Panc1 (cell line): ENCODE measurements around the gene GDF2. TPM values are rescaled to one million over a fixed set of nuclear protein-coding genes. Genes with fewer than 3 reads are reported as not detected.
A peak's percentile ranks its signal among the peaks of the same experiment; 100 is the strongest.

Experiments used
- ATAC-seq: fragments of 200-7000 bp; cut with Tn5 transposase; 2 replicates; pipeline ENCODE4 v1.9.1; 2020; ENCODE audit warnings: mild to moderate bottlenecking, moderate library complexity
- BruUV-seq: library from RNA; stranded (reverse); fragments of 400-500 nt; replicated peaks from 2 replicates; lab custom pipeline; 2021; lab: Mats Ljungman, UMichigan
- CTCF ChIA-PET: fragments of 300-600 bp; sonication (Branson Sonifier 250); formaldehyde crosslinking; loops from one replicate; lab custom pipeline; 2022; ENCODE audit warnings: antibody characterized with exemption; lab: Charles Lee
- POLR2A ChIA-PET: fragments of 300-600 bp; sonication (Branson Sonifier 250); formaldehyde crosslinking; loops from one replicate; lab custom pipeline; 2022; ENCODE audit warnings: antibody characterized with exemption; lab: Charles Lee
- DNase-seq: peaks from one replicate; pipeline ENCODE4 v3.0.0-alpha.2; 2010; ENCODE audit warnings: low read depth, low spot score
- H3K27ac ChIP-seq: 2 replicates; pipeline ENCODE4 v1.5.1; 2011; ENCODE audit warnings: mild to moderate bottlenecking, low read length, inconsistent platforms
- H3K27me3 ChIP-seq: fragments of 200-500 bp; sonication (Bioruptor generic); 2 replicates; pipeline ENCODE4 v1.6.0; 2014; ENCODE audit warnings: low read length, inconsistent platforms; ENCODE audit not compliant: control insufficient read depth, insufficient read depth
- H3K36me3 ChIP-seq: fragments of 200-500 bp; sonication (Bioruptor generic); 2 replicates; pipeline ENCODE4 v1.5.1; 2014; ENCODE audit warnings: inconsistent platforms, mild to moderate bottlenecking, low read length, moderate library complexity; ENCODE audit not compliant: control insufficient read depth, insufficient read depth
- H3K4me1 ChIP-seq: 2 replicates; pipeline ENCODE4 v1.5.1; 2011; ENCODE audit warnings: inconsistent platforms, mild to moderate bottlenecking, low read length, moderate library complexity; ENCODE audit not compliant: control insufficient read depth, insufficient read depth
- H3K4me3 ChIP-seq, 2 experiments: 2 replicates each; pipeline ENCODE4 v1.5.1; 2011 to 2012; ENCODE audit warnings: low read depth in 2 of 2, low read length in 2 of 2, mild to moderate bottlenecking in 2 of 2, inconsistent platforms in 1 of 2, moderate library complexity in 1 of 2
- H3K9me3 ChIP-seq: fragments of 200-500 bp; sonication (Bioruptor generic); 2 replicates; pipeline ENCODE4 v1.5.1; 2014; ENCODE audit warnings: low read depth, mild to moderate bottlenecking, inconsistent platforms, low read length, moderate library complexity; ENCODE audit not compliant: control insufficient read depth, insufficient read depth
- TCF7L2 ChIP-seq: IDR thresholded peaks from 2 replicates; pipeline ENCODE4 v1.6.1; 2011; ENCODE audit warnings: mild to moderate bottlenecking, low read depth, low read length, inconsistent platforms
- in situ Hi-C: cut with HindIII; loops from 2 replicates; pipeline ENCODE4 v1.10.0; 2016; ENCODE audit warnings: low sequenced_read_pairs, low pct_unique_long_range_greater_than_20kb
- intact Hi-C: fragments of 100-400 bp; cut with micrococcal nuclease; formaldehyde crosslinking; loops from one replicate; pipeline ENCODE4 v1.10.0; 2022; ENCODE audit not compliant: unreplicated experiment
- total RNA-seq: library from RNA; stranded (reverse); gene quantifications from one replicate; pipeline ENCODE4 v1.2.1, GENCODE V29; 2021; ENCODE audit not compliant: unreplicated experiment
- TF ChIP-seq, protein P1 (sequence below): fragments of 450-650 bp; IDR thresholded peaks from 2 replicates; pipeline ENCODE4 v1.5.1; 2017; ENCODE audit warnings: mild to moderate bottlenecking
- TF ChIP-seq, protein P2 (sequence below), 2 experiments: IDR thresholded peaks; 2 replicates each; pipeline ENCODE4 v1.6.1; 2011 to 2012; ENCODE audit warnings: low read depth in 2 of 2, control low read depth in 1 of 2, low read length in 1 of 2, mild to moderate bottlenecking in 1 of 2, moderate library complexity in 1 of 2; ENCODE audit not compliant: insufficient read depth in 1 of 2

Gene GDF2
- total RNA-seq, 1 experiment from 2014 or later: not detected

DNA sequence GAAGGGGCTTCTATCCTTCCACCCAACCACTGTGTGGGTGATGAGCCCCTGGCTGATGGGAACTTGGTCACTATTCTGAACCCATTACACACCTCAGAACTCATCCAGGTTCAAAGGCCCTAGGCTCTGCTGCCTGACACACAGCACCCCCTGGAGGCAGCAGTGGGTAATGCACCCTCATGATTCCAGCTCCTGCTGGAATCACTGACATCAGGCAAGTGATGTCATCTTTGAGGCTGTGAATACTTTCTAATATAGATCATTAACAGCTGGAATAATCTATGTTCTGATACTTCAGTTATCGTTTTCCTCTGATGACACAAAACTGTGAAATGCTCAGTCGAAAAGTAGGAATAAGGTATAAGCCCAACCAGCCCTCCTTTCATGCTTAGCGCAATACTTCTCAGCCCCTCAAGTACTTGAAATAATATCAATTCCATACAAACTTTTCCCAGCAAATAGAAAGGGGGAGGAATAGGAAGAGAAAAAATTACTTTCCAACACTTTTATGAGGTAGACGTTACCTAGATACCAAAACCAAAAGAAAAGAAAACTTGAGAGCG is 18.4 kb downstream of the GDF2 start:
- no peaks in the 10 kb centered on the region for H3K36me3 ChIP-seq
- H3K27ac ChIP-seq: no peak overlapping the region
- no peaks in the 10 kb centered on the region for H3K9me3 ChIP-seq
- in situ Hi-C loops (no loop called here), intact Hi-C loops (no loop called here)
- TF ChIP-seq, protein P1, sequence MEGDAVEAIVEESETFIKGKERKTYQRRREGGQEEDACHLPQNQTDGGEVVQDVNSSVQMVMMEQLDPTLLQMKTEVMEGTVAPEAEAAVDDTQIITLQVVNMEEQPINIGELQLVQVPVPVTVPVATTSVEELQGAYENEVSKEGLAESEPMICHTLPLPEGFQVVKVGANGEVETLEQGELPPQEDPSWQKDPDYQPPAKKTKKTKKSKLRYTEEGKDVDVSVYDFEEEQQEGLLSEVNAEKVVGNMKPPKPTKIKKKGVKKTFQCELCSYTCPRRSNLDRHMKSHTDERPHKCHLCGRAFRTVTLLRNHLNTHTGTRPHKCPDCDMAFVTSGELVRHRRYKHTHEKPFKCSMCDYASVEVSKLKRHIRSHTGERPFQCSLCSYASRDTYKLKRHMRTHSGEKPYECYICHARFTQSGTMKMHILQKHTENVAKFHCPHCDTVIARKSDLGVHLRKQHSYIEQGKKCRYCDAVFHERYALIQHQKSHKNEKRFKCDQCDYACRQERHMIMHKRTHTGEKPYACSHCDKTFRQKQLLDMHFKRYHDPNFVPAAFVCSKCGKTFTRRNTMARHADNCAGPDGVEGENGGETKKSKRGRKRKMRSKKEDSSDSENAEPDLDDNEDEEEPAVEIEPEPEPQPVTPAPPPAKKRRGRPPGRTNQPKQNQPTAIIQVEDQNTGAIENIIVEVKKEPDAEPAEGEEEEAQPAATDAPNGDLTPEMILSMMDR: peak; percentile 100
- no peak for TF ChIP-seq TCF7L2
- ChIA-PET CTCF (interaction anchor here (0.6 to 1.1 kb wide), 3 partner anchors 32 to 318 kb away, joined by 3 read pairs; no protein-coding TSS in a partner anchor), POLR2A (no interaction called here)
- ATAC-seq: peak; percentile 86
- H3K27me3 ChIP-seq: peaks cover 25% of the 10 kb centered on the region; the same call in 1 of the 2 replicates
- no TSS peak for BruUV-seq
- peak; percentile 68 for DNase-seq
- H3K4me1 ChIP-seq: no peaks in the 10 kb centered on the region
- no peak overlapping the region for H3K4me3 ChIP-seq

DNA sequence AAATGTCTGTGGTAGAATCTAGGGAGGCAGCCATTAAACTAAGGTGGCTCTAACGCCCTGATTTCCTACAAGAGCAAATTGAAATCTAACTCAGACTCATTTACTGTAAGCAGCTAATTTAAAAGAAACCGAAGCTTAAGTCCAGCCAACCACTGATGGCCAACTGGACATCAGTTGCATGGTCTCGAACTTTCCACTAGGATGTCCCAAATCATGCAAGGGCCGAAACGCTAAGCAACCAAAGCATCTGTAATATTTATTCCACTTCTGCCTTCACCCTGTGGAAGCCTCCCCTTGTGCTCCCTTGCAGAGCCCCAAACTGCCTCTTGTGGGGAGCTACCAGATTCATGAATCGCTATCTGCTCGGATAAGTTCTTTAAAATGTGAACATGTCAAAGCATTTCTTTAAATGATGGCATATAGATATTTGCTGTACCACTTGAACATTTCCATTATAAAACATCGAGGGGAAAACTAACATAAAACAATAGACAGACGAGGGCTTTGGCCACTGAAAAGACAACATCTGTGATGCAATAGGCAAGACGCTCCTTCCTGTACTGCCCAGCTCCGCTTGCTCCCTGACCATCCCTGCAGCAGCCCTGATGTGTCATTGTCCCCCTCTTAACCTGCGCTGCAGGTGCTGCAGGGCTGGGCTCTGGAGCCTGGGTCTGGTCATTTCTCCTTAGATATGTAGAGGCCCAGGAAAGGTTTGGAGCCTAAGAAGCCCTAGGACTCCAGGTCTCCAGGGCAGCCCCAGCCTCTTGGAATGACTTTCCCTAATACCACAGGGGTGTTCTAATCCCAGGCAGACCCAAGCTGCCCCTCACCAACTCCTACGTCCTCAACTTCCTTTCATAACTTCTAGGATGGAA is 23.0 kb downstream of the GDF2 start:
- Histone ChIP-seq H3K27me3 (peaks cover 18% of the 10 kb centered on the region; the same call in 1 of the 2 replicates), H3K4me3 (no peak overlapping the region), H3K36me3 (no peaks in the 10 kb centered on the region), H3K4me1 (no peaks in the 10 kb centered on the region), H3K9me3 (no peaks in the 10 kb centered on the region), H3K27ac (no peak overlapping the region)
- intact Hi-C loops (no loop called here), in situ Hi-C loops (no loop called here)
- BruUV-seq: no TSS peak
- DNase-seq (no peak), ATAC-seq (no peak)
- ChIA-PET CTCF (no interaction called here), POLR2A (no interaction called here)
- TF ChIP-seq, protein P2, sequence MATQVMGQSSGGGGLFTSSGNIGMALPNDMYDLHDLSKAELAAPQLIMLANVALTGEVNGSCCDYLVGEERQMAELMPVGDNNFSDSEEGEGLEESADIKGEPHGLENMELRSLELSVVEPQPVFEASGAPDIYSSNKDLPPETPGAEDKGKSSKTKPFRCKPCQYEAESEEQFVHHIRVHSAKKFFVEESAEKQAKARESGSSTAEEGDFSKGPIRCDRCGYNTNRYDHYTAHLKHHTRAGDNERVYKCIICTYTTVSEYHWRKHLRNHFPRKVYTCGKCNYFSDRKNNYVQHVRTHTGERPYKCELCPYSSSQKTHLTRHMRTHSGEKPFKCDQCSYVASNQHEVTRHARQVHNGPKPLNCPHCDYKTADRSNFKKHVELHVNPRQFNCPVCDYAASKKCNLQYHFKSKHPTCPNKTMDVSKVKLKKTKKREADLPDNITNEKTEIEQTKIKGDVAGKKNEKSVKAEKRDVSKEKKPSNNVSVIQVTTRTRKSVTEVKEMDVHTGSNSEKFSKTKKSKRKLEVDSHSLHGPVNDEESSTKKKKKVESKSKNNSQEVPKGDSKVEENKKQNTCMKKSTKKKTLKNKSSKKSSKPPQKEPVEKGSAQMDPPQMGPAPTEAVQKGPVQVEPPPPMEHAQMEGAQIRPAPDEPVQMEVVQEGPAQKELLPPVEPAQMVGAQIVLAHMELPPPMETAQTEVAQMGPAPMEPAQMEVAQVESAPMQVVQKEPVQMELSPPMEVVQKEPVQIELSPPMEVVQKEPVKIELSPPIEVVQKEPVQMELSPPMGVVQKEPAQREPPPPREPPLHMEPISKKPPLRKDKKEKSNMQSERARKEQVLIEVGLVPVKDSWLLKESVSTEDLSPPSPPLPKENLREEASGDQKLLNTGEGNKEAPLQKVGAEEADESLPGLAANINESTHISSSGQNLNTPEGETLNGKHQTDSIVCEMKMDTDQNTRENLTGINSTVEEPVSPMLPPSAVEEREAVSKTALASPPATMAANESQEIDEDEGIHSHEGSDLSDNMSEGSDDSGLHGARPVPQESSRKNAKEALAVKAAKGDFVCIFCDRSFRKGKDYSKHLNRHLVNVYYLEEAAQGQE (IDR thresholded peaks at IDR 0.05; ENCODE audit: insufficient read depth in 1 of 2, low read depth in 2 of 2, low read length in 1 of 2): no peak

DNA sequence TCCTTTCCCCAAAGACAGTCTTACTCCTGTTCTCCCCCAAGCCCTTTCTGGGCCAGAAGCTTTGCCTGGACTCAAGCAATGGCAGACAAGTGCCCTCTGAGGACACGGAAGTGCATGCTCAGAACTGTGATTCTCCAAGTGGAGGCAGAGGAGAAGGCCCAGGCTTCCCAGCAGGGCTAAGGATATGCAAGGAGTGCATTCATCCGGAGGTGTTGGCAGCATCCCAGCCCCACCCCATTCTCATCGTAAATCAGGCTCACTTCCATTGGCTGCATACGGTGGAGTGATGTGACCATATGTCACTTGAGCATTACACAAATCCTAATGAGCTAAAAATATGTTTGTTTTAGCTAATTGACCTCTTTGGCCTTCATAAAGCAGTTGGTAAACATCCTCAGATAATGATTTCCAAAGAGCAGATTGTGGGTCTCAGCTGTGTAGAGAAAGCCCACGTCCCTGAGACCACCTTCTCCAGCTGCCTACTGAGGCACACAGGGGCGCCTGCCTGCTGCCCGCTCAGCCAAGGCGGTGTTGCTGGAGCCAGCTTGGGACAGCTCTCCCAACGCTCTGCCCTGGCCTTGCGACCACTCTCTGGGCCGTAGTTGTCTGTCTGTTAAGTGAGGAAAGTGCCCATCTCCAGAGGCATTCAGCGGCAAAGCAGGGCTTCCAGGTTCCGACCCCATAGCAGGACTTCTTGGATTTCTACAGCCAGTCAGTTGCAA is 24.5 kb downstream of the GDF2 start:
- in situ Hi-C loops (no loop called here), intact Hi-C loops (no loop called here)
- no peaks in the 10 kb centered on the region for H3K9me3 ChIP-seq
- no peaks in the 10 kb centered on the region for H3K4me1 ChIP-seq
- no peak overlapping the region for H3K27ac ChIP-seq
- H3K4me3 ChIP-seq: no peak overlapping the region
- no TSS peak for BruUV-seq
- H3K36me3 ChIP-seq: no peaks in the 10 kb centered on the region
- ChIA-PET CTCF (no interaction called here), POLR2A (interaction anchor here (0.6 kb wide), 1 partner anchor 17 kb away, joined by 4 read pairs; no protein-coding TSS in a partner anchor)
- DNase-seq (no peak), ATAC-seq (no peak)
- peaks cover 14% of the 10 kb centered on the region; the same call in 1 of the 2 replicates for H3K27me3 ChIP-seq
- TF ChIP-seq, protein P1: no peak
- TF ChIP-seq, protein P2 (IDR thresholded peaks at IDR 0.05; ENCODE audit: insufficient read depth in 1 of 2, low read depth in 2 of 2, low read length in 1 of 2): no peak
